ENCODE data around the gene PARD3B.

The PARD3B gene

DNA sequence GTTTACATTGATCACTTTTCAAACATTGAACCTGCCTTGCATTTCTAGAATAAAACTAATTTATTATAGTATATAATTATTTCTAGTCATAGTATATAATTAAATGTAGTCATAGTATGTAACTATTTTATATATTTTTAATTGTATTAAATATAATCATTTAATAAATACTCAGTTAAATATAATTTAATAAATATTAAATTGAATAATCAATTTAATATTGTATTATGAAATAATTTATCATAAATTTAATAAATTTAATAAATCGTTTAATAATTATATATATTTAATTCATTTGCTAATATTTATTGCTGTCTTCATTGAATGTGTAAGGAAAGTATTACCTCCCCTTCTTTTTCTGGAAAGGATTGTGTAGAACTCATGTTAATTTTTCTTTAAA, 911.4 kb downstream of the PARD3B start:
- Histone ChIP-seq H3K36me3 (replicated peaks) (no peaks in the 10 kb centered on the region), H3K27ac (no peak overlapping the region), H3K4me3 (ENCODE audit: low read depth, low read length) (no peak overlapping the region), H3K27me3 (replicated peaks) (no peaks in the 10 kb centered on the region)
- no peak for DNase-seq
- TF ChIP-seq, protein P1, sequence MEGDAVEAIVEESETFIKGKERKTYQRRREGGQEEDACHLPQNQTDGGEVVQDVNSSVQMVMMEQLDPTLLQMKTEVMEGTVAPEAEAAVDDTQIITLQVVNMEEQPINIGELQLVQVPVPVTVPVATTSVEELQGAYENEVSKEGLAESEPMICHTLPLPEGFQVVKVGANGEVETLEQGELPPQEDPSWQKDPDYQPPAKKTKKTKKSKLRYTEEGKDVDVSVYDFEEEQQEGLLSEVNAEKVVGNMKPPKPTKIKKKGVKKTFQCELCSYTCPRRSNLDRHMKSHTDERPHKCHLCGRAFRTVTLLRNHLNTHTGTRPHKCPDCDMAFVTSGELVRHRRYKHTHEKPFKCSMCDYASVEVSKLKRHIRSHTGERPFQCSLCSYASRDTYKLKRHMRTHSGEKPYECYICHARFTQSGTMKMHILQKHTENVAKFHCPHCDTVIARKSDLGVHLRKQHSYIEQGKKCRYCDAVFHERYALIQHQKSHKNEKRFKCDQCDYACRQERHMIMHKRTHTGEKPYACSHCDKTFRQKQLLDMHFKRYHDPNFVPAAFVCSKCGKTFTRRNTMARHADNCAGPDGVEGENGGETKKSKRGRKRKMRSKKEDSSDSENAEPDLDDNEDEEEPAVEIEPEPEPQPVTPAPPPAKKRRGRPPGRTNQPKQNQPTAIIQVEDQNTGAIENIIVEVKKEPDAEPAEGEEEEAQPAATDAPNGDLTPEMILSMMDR (IDR thresholded peaks at IDR 0.05; ENCODE audit: low read depth, low read length, missing control alignments), result no peak
- in situ Hi-C loops (cut with HindIII; ENCODE audit: low pct_ligation_motif_present, low sequenced_read_pairs), result no loop called here

GRCh38 chr2:205460217-205460616, 914.9 kb downstream of the PARD3B start:
- DNase-seq, result no peak
- TF ChIP-seq, protein P1 (IDR thresholded peaks at IDR 0.05; ENCODE audit: low read depth, low read length, missing control alignments), result no peak
- Histone ChIP-seq H3K4me3 (ENCODE audit: low read depth, low read length) (no peak overlapping the region), H3K27me3 (replicated peaks) (no peaks in the 10 kb centered on the region), H3K27ac (no peak overlapping the region), H3K36me3 (replicated peaks) (no peaks in the 10 kb centered on the region)
- in situ Hi-C loops (cut with HindIII; ENCODE audit: low pct_ligation_motif_present, low sequenced_read_pairs), result no loop called here

DNA sequence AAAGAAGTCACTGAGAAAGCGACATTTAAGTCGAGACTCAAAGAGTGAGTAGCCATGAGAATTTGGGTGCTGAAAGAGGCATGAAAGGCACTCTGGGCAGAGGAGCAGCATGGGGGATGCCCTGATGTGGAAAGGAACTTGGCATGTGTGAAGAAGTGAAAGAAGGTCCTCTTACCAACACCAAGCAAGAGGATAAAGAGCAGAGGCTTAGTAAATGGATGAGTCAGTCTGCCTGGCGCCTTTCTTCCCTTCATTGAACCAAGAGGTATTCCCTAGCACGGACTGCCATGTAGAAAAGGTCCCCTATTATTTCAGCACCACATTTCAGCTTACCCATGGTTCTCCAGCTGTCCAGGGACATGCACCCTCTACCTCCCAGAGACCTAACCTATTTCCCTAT, 915.9 kb downstream of the PARD3B start:
- in situ Hi-C loops (cut with HindIII; ENCODE audit: low pct_ligation_motif_present, low sequenced_read_pairs), result no loop called here
- no peak for DNase-seq
- TF ChIP-seq, protein P1 (IDR thresholded peaks at IDR 0.05; ENCODE audit: low read depth, low read length, missing control alignments), result no peak
- Histone ChIP-seq H3K27me3 (replicated peaks) (no peaks in the 10 kb centered on the region), H3K4me3 (ENCODE audit: low read depth, low read length) (no peak overlapping the region), H3K27ac (no peak overlapping the region), H3K36me3 (replicated peaks) (no peaks in the 10 kb centered on the region)

DNA sequence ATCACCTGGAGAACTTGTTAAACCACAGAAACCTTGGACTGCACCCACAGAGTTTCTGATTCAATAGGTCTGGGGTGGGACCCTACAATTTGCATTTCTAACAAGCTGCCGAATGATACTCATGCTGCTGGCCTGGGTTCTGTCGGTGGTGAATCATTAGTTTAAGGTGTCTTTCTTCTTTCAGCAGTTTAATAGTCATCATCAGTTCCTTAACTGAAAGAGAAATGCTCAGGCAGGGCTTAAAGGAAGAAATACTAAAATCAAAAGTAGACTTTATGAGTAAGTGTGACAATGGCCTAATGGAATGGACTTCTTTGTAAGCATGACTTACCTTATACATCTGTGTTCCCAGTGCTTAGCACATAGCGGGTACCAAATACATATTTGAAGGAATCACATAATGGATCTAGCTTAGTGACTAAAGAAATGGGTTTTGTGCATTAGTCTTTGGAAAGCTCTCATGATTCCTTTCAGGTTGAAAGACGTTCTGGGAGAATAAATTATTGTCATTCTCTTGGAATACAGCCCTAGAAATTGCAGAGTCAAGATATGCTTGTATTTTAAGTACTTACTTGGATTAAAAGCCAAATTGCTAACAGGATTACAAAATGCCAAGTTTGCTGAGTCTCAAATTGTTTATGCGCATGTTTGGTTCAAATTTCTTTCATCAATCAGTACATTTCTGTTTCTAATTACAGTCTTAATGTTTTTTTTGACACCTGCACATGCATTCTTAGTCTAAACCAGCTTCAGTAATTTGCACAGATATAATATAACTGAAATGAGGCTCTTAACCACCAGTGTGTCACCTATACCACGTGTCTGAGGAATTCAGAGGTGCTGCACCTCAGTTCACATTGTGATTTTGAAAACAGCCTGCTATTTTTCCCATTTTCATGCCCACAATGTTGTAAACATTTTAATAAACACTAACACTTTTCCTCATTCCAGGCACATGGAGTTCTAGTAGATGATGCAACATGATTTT, 916.7 kb downstream of the PARD3B start:
- no peaks in the 10 kb centered on the region for H3K27me3 ChIP-seq (replicated peaks)
- DNase-seq, result no peak
- H3K27ac ChIP-seq, result no peak overlapping the region
- H3K36me3 ChIP-seq (replicated peaks), result no peaks in the 10 kb centered on the region
- in situ Hi-C loops (cut with HindIII; ENCODE audit: low pct_ligation_motif_present, low sequenced_read_pairs), result no loop called here
- no peak overlapping the region for H3K4me3 ChIP-seq (ENCODE audit: low read depth, low read length)
- TF ChIP-seq, protein P1 (IDR thresholded peaks at IDR 0.05; ENCODE audit: low read depth, low read length, missing control alignments), result no peak

GRCh38 chr2:205462681-205463345, 917.5 kb downstream of the PARD3B start:
- TF ChIP-seq, protein P1 (IDR thresholded peaks at IDR 0.05; ENCODE audit: low read depth, low read length, missing control alignments), result no peak
- Histone ChIP-seq H3K4me3 (ENCODE audit: low read depth, low read length) (no peak overlapping the region), H3K27ac (no peak overlapping the region), H3K27me3 (replicated peaks) (no peaks in the 10 kb centered on the region), H3K36me3 (replicated peaks) (no peaks in the 10 kb centered on the region)
- in situ Hi-C loops (cut with HindIII; ENCODE audit: low pct_ligation_motif_present, low sequenced_read_pairs), result no loop called here
- no peak for DNase-seq

Data from brain microvascular endothelial cell (primary cell).